Mesenchymal stem cell (in vitro differentiated cells and primary cell): ENCODE results near the gene PKNOX2.

Experiments
- DNase-seq: peaks from one replicate; pipeline ENCODE4 v3.0.0-alpha.2; 2013
- H2AFZ ChIP-seq: one replicate; pipeline ENCODE4 v1.6.1; 2013; ENCODE audit warnings: low read depth, mild to moderate bottlenecking, control low read depth, inconsistent platforms, low read length, moderate library complexity
- H2AK5ac ChIP-seq: 2 replicates; pipeline ENCODE4 v1.6.1; 2013; ENCODE audit warnings: low read length, moderate library complexity, mild to moderate bottlenecking, inconsistent platforms; ENCODE audit not compliant: severe bottlenecking
- H2BK120ac ChIP-seq: one replicate; pipeline ENCODE4 v1.6.1; 2013; ENCODE audit warnings: low read depth, mild to moderate bottlenecking, inconsistent platforms, low read length, moderate library complexity
- H2BK12ac ChIP-seq, 2 experiments: one replicate each; pipeline ENCODE4 v1.6.1; 2013; ENCODE audit warnings: inconsistent platforms in 2 of 2, low read length in 2 of 2, mild to moderate bottlenecking in 2 of 2, moderate library complexity in 2 of 2, control low read depth in 1 of 2
- H2BK15ac ChIP-seq: one replicate; pipeline ENCODE4 v1.6.1; 2013; ENCODE audit warnings: mild to moderate bottlenecking, low read depth, inconsistent platforms; ENCODE audit not compliant: poor library complexity, severe bottlenecking
- H2BK5ac ChIP-seq: 2 replicates; pipeline ENCODE4 v1.6.1; 2013; ENCODE audit warnings: low read depth, mild to moderate bottlenecking, low read length, control low read depth, inconsistent platforms; ENCODE audit not compliant: poor library complexity, severe bottlenecking
- H3K14ac ChIP-seq, 2 experiments: one replicate each; pipeline ENCODE4 v1.6.1; 2013; ENCODE audit warnings: inconsistent platforms in 2 of 2, low read length in 2 of 2, control low read depth in 1 of 2, mild to moderate bottlenecking in 1 of 2, moderate library complexity in 1 of 2
- H3K18ac ChIP-seq, 2 experiments: one replicate each; pipeline ENCODE4 v1.6.1; 2013; ENCODE audit warnings: inconsistent platforms in 2 of 2, low read length in 2 of 2, control low read depth in 1 of 2, low read depth in 1 of 2, mild to moderate bottlenecking in 1 of 2
- H3K23ac ChIP-seq, 2 experiments: one replicate each; pipeline ENCODE4 v1.6.1; 2013; ENCODE audit warnings: inconsistent platforms in 2 of 2, low read length in 2 of 2, mild to moderate bottlenecking in 2 of 2, moderate library complexity in 2 of 2, control low read depth in 1 of 2
- H3K27ac ChIP-seq: 2 replicates; pipeline ENCODE4 v1.5.1; 2013; ENCODE audit warnings: mild to moderate bottlenecking, moderate library complexity, low read length, control low read depth, inconsistent platforms; ENCODE audit not compliant: poor library complexity, severe bottlenecking
- H3K27me3 ChIP-seq, 2 experiments: 2 replicates each; pipeline versions ENCODE4 v1.6.1 to v1.7.0; 2013; ENCODE audit warnings: low read length in 2 of 2, mild to moderate bottlenecking in 2 of 2, moderate library complexity in 2 of 2, control low read depth in 1 of 2, inconsistent platforms in 1 of 2; ENCODE audit not compliant: control insufficient read depth in 1 of 2, insufficient read depth in 1 of 2
- H3K36me3 ChIP-seq, 2 experiments: 2 replicates each; pipeline versions ENCODE4 v1.6.1 to v1.7.0; 2013; ENCODE audit warnings: low read length in 2 of 2, control low read depth in 1 of 2, inconsistent platforms in 1 of 2, low read depth in 1 of 2, mild to moderate bottlenecking in 1 of 2; ENCODE audit not compliant: insufficient read depth in 2 of 2, control insufficient read depth in 1 of 2
- H3K4ac ChIP-seq, 2 experiments: one replicate each; pipeline ENCODE4 v1.6.1; 2013; ENCODE audit warnings: inconsistent platforms in 2 of 2, low read length in 2 of 2, mild to moderate bottlenecking in 2 of 2, moderate library complexity in 2 of 2, control low read depth in 1 of 2, low read depth in 1 of 2
- H3K4me1 ChIP-seq: 2 replicates; pipeline ENCODE4 v1.6.1; 2013; ENCODE audit warnings: low read depth, low read length, control low read depth; ENCODE audit not compliant: control insufficient read depth, insufficient read depth
- H3K4me2 ChIP-seq: 2 replicates; pipeline ENCODE4 v1.6.1; 2013; ENCODE audit warnings: low read length, mild to moderate bottlenecking, inconsistent platforms; ENCODE audit not compliant: poor library complexity, severe bottlenecking
- H3K4me3 ChIP-seq, 2 experiments: 2 replicates each; pipeline versions ENCODE4 v1.5.1 to v1.7.0; 2013; ENCODE audit warnings: low read length in 2 of 2, mild to moderate bottlenecking in 2 of 2, control low read depth in 1 of 2, low read depth in 1 of 2; ENCODE audit not compliant: insufficient read depth in 1 of 2
- H3K79me1 ChIP-seq: replicated peaks from 2 replicates; pipeline ENCODE4 v1.6.1; 2013; ENCODE audit warnings: mild to moderate bottlenecking, control low read depth, low read length, inconsistent platforms; ENCODE audit not compliant: poor library complexity, severe bottlenecking
- H3K9ac ChIP-seq: 2 replicates; pipeline ENCODE4 v1.7.0; 2013; ENCODE audit warnings: mild to moderate bottlenecking, low read length, moderate library complexity
- H3K9me3 ChIP-seq: 2 replicates; pipeline ENCODE4 v1.7.0; 2013; ENCODE audit warnings: mild to moderate bottlenecking, low read length; ENCODE audit not compliant: control insufficient read depth
- H4K8ac ChIP-seq: one replicate; pipeline ENCODE4 v1.6.1; 2013; ENCODE audit warnings: inconsistent platforms, mild to moderate bottlenecking, low read length, moderate library complexity
- H4K91ac ChIP-seq: one replicate; pipeline ENCODE4 v1.6.1; 2013; ENCODE audit warnings: mild to moderate bottlenecking, low read length, inconsistent platforms
- WGBS: methylation state at CpG from one replicate; pipeline ENCODE4 v1.1.7; 2013; ENCODE audit warnings: mixed read lengths; 5-methylcytosine and 5-hydroxymethylcytosine counted together

The PKNOX2 gene

GRCh38 chr11:125348674-125349309 lies 184.2 kb downstream of the PKNOX2 start:
- H3K79me1 ChIP-seq: peaks cover 22% of the 10 kb centered on the region
- H2AFZ ChIP-seq: no peak overlapping the region
- no peak overlapping the region for H4K8ac ChIP-seq
- whole genome bisulfite sequencing: 24% methylated on average over 9 of the region's 9 CpGs
- H3K9ac ChIP-seq: no peak overlapping the region
- H4K91ac ChIP-seq: no peak overlapping the region
- H3K36me3 ChIP-seq: peaks cover 0 to 38% of the 10 kb centered on the region in 2 experiments
- peaks cover 47% of the 10 kb centered on the region for H3K4me1 ChIP-seq
- no peak overlapping the region for H2BK12ac ChIP-seq
- no peak overlapping the region for H3K4me3 ChIP-seq
- no peak overlapping the region for H2BK15ac ChIP-seq
- H3K27ac ChIP-seq: no peak overlapping the region
- peak overlapping the region in 1 of 2 experiments; percentile 37 for H3K18ac ChIP-seq
- no peak overlapping the region for H2BK120ac ChIP-seq
- H3K4me2 ChIP-seq: no peak overlapping the region
- peak overlapping the region; percentile 58 for H2BK5ac ChIP-seq
- no peak overlapping the region for H3K14ac ChIP-seq
- no peaks in the 10 kb centered on the region for H3K9me3 ChIP-seq
- H2AK5ac ChIP-seq: peak overlapping the region; percentile 94
- H3K27me3 ChIP-seq: peaks cover 0 to 57% of the 10 kb centered on the region in 2 experiments
- peak; percentile 55 for DNase-seq
- no peak overlapping the region for H3K4ac ChIP-seq
- no peak overlapping the region for H3K23ac ChIP-seq

DNA sequence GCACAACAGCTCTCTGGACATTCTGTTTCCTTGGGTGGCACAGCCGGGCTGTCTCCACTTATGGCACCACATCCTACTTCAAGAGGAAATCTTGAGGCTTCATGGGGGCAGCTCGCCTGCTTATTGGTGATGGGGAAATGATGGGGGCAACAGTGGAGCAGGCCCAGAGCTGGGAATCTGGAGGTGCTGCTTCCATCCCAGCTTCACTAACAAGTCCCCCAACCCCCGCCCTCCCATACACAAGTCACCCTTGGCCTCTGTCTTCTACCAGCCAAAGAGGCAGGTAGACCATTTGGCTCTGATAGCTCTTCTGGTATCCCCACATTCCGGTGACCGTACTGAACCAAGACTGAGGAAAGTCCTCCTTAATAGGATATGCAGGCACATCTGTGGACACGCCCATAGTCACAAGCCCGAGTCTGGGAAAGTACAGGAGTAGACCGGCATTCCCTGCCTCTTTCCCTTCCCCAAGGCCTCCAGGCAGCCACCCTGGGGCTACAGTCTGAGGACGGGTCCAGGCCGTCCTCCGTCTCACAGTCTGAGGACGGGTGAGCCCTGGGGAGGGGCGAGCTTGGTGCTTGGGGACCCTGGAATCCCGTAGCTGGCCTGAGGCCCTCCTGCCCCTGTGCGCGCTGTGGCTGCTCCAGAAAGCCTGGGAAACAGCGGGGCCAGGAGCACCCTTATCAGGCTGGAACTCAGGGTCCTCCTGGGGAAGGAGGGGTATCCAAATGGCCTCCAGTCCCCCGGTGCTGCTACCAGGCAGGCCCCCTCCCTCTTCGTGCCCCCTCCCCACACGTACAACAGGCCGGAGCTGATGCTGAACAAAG lies 185.9 kb downstream of the PKNOX2 start:
- H3K27ac ChIP-seq: no peak overlapping the region
- no peak overlapping the region for H3K14ac ChIP-seq
- H2BK120ac ChIP-seq: no peak overlapping the region
- no peak overlapping the region for H3K23ac ChIP-seq
- no peak overlapping the region for H4K91ac ChIP-seq
- no peak overlapping the region for H2BK12ac ChIP-seq
- H3K79me1 ChIP-seq: peaks cover 20% of the 10 kb centered on the region
- no peak overlapping the region for H3K4me3 ChIP-seq
- no peak overlapping the region for H2AK5ac ChIP-seq
- no peaks in the 10 kb centered on the region for H3K9me3 ChIP-seq
- H3K36me3 ChIP-seq: peaks cover 0 to 49% of the 10 kb centered on the region in 2 experiments
- WGBS: 90% methylated on average over 16 of the region's 21 CpGs
- DNase-seq: no peak
- no peak overlapping the region for H4K8ac ChIP-seq
- H3K18ac ChIP-seq: no peak overlapping the region
- no peak overlapping the region for H3K4ac ChIP-seq
- H2BK5ac ChIP-seq: no peak overlapping the region
- no peak overlapping the region for H3K4me2 ChIP-seq
- H3K27me3 ChIP-seq: peaks cover 0 to 50% of the 10 kb centered on the region in 2 experiments
- no peak overlapping the region for H2AFZ ChIP-seq
- peaks cover 31% of the 10 kb centered on the region for H3K4me1 ChIP-seq
- no peak overlapping the region for H2BK15ac ChIP-seq
- H3K9ac ChIP-seq: no peak overlapping the region

DNA sequence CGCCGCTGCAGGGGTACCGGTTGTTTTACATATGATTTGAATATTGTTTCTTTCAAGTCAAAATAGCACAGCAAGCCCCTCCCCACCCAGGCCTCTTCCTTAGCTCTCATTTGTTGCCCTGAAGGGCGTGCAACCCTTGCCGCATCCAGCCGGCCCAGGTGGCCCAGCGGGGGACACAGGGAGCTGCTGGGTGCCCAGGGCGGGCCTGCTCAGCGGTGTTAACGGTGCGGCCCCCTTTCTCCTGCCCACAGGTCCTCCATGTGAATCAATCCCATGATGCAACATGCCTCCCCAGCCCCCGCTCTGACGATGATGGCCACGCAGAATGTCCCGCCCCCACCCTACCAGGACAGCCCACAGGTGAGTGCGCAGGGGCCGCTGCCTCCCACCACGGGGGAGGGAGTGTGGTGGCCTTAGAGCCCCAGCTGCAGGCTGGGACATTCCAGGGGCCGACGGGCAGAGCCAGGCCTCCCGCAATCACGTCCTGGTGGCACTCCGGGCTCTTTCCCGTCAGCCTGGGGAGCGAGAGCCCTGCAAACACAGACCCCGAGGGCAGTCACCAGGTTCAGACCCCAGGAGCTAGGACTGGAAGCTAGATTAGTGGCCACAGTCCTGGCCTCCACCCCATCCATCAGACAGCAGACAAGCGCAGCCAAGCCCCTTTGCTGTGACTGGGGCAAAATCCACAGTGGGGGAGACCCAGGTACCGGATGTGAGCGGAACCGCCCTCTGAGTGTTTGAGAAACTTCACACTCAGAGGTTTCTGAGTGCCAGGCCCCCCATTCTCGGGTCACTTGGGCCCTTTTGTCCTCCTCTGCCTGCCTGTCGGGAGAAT lies 186.7 kb downstream of the PKNOX2 start:
- no peak overlapping the region for H3K4me2 ChIP-seq
- peak overlapping the region; percentile 31 for H4K91ac ChIP-seq
- H3K14ac ChIP-seq: no peak overlapping the region
- peaks cover 23% of the 10 kb centered on the region for H3K79me1 ChIP-seq
- H3K27me3 ChIP-seq: peaks cover 0 to 54% of the 10 kb centered on the region in 2 experiments
- H2AFZ ChIP-seq: no peak overlapping the region
- H3K9ac ChIP-seq: no peak overlapping the region
- no peak overlapping the region for H2BK120ac ChIP-seq
- peaks cover 31% of the 10 kb centered on the region for H3K4me1 ChIP-seq
- no peak for DNase-seq
- no peak overlapping the region for H3K27ac ChIP-seq
- peaks cover 0 to 54% of the 10 kb centered on the region in 2 experiments for H3K36me3 ChIP-seq
- H3K4ac ChIP-seq: no peak overlapping the region
- no peak overlapping the region for H2BK15ac ChIP-seq
- H3K9me3 ChIP-seq: no peaks in the 10 kb centered on the region
- no peak overlapping the region for H2BK5ac ChIP-seq
- no peak overlapping the region for H4K8ac ChIP-seq
- H2AK5ac ChIP-seq: no peak overlapping the region
- 91% methylated on average over 27 of the region's 32 CpGs for WGBS
- H3K18ac ChIP-seq: no peak overlapping the region
- H2BK12ac ChIP-seq: no peak overlapping the region
- no peak overlapping the region for H3K23ac ChIP-seq
- H3K4me3 ChIP-seq: no peak overlapping the region

GRCh38 chr11:125351868-125352250 lies 187.3 kb downstream of the PKNOX2 start:
- no peak for DNase-seq
- Histone ChIP-seq H2BK15ac (no peak overlapping the region), H3K27ac (no peak overlapping the region), H2BK12ac (no peak overlapping the region), H2AFZ (no peak overlapping the region), H3K27me3 (peaks cover 0 to 60% of the 10 kb centered on the region in 2 experiments), H2BK120ac (no peak overlapping the region), H3K79me1 (peaks cover 23% of the 10 kb centered on the region), H3K14ac (no peak overlapping the region), H3K4me2 (no peak overlapping the region), H2BK5ac (no peak overlapping the region), H3K18ac (no peak overlapping the region), H3K4ac (no peak overlapping the region), H3K9me3 (no peaks in the 10 kb centered on the region), H3K36me3 (peaks cover 0 to 59% of the 10 kb centered on the region in 2 experiments), H3K4me3 (no peak overlapping the region), H3K9ac (no peak overlapping the region), H4K8ac (no peak overlapping the region), H3K23ac (no peak overlapping the region), H2AK5ac (no peak overlapping the region), H3K4me1 (peaks cover 32% of the 10 kb centered on the region), H4K91ac (no peak overlapping the region)
- 98% methylated on average over 5 of the region's 6 CpGs for WGBS
